ENCODE data around the gene ANO9. TPM values are rescaled to one million over a fixed set of nuclear protein-coding genes. Genes with fewer than 3 reads are reported as not detected.

ANO9 gene
- total and polyA plus RNA-seq, 4 donors, result 0.20 to 0.75 (median 0.40) TPM

- no peaks in the 10 kb centered on the region for H3K27me3 ChIP-seq (ENCODE audit: control insufficient read depth in 4 of 4, insufficient read depth in 4 of 4, low read length in 3 of 4)
- peaks cover 0 to 1% (median 0%) of the 10 kb centered on the region in 4 donors for H3K4me1 ChIP-seq (ENCODE audit: control insufficient read depth in 4 of 4, insufficient read depth in 4 of 4, low read length in 3 of 4)
- 87% methylated on average over 41 of the region's 41 CpGs for WGBS
- DNase-seq (ENCODE audit: low spot score), result no peak
- no peak overlapping the region for H3K27ac ChIP-seq (ENCODE audit: low read depth in 1 of 2, low read length in 2 of 2)
- H3K9me3 ChIP-seq (ENCODE audit: control insufficient read depth in 4 of 4, low read length in 3 of 4), result no peaks in the 10 kb centered on the region
- TF ChIP-seq SP1 (IDR thresholded peaks at IDR 0.05), result no peak
- no peak for TF ChIP-seq YY1 (IDR thresholded peaks at IDR 0.05)
- no peak for TF ChIP-seq HNF4A (conservative IDR thresholded peaks at IDR 0.05)
- no peak for TF ChIP-seq FOXA2 (IDR thresholded peaks at IDR 0.05)
- no peak for TF ChIP-seq GABPA (IDR thresholded peaks at IDR 0.05 in 1 of 2, conservative IDR thresholded peaks at IDR 0.05 in 1 of 2)
- TF ChIP-seq HNF4G (IDR thresholded peaks at IDR 0.05), result no peak
- no peak for TF ChIP-seq TAF1 (conservative IDR thresholded peaks at IDR 0.05)
- TF ChIP-seq, protein P1, sequence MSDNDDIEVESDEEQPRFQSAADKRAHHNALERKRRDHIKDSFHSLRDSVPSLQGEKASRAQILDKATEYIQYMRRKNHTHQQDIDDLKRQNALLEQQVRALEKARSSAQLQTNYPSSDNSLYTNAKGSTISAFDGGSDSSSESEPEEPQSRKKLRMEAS (IDR thresholded peaks at IDR 0.05), result no peak
- TF ChIP-seq NR2F2 (IDR thresholded peaks at IDR 0.05), result no peak
- no peak for TF ChIP-seq RAD21 (IDR thresholded peaks at IDR 0.05)
- H3K9ac ChIP-seq (ENCODE audit: low read depth in 1 of 2, low read length in 2 of 2), result no peak overlapping the region
- H3K4me3 ChIP-seq (ENCODE audit: low read depth in 1 of 3, low read length in 3 of 3), result no peak overlapping the region
- no peaks in the 10 kb centered on the region for H3K36me3 ChIP-seq (ENCODE audit: control insufficient read depth in 4 of 4, insufficient read depth in 3 of 4, low read depth in 1 of 4, low read length in 3 of 4)
Measured at GRCh38 chr11:375065-376025, 66.5 kb downstream of the ANO9 start.

DNA sequence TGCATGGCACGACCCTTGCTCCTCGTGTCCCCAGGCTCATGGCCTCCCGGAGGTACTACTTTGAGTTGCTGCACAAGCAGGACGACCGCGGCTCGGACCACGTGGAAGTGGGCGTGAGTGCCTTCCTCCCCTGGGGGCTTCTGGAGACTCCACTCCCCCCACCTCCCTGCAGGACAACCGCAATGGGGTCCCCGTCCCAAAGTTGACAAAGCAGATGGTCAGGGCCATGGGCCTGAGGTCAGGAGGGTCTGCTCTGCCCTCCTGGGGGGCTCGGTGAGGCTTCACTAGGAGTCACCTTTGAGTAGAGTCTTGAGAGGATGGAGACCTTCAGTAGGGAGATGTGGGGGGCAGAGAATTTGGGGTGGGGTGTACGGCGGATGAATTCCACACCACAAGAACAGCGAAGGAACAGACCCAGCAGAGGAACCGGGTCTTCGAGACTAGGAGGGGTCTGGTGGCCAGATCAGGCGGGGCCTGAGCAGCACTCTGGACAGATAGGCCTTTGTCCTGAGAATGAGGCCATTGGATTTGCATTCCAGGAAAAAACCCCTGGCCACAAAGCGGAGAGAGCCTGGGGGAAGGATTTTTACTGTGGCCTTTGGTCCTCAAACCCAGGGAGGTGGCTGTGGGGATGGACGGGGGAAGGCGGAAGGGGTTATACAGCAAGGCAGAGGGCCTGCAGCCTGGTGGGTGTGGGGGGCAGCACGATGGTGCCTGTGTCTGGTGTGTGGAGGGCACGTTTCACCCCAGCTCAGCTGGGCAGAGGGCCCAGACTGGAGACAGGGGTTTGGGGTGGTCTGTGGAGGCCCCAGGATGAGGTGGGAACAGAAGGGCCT is 67.9 kb downstream of the ANO9 start:
- no peak for DNase-seq (ENCODE audit: low spot score)
- Histone ChIP-seq H3K36me3 (ENCODE audit: control insufficient read depth in 4 of 4, insufficient read depth in 3 of 4, low read depth in 1 of 4, low read length in 3 of 4) (no peaks in the 10 kb centered on the region), H3K9me3 (ENCODE audit: control insufficient read depth in 4 of 4, low read length in 3 of 4) (no peaks in the 10 kb centered on the region), H3K27me3 (ENCODE audit: control insufficient read depth in 4 of 4, insufficient read depth in 4 of 4, low read length in 3 of 4) (no peaks in the 10 kb centered on the region), H3K4me3 (ENCODE audit: low read depth in 1 of 3, low read length in 3 of 3) (no peak overlapping the region), H3K9ac (ENCODE audit: low read depth in 1 of 2, low read length in 2 of 2) (no peak overlapping the region), H3K27ac (ENCODE audit: low read depth in 1 of 2, low read length in 2 of 2) (no peak overlapping the region), H3K4me1 (ENCODE audit: control insufficient read depth in 4 of 4, insufficient read depth in 4 of 4, low read length in 3 of 4) (no peaks in the 10 kb centered on the region)
- TF ChIP-seq HNF4G (IDR thresholded peaks at IDR 0.05), result no peak
- no peak for TF ChIP-seq FOXA2 (IDR thresholded peaks at IDR 0.05)
- no peak for TF ChIP-seq JUND (IDR thresholded peaks at IDR 0.05)
- TF ChIP-seq RAD21 (IDR thresholded peaks at IDR 0.05), result no peak
- TF ChIP-seq ATF3 (IDR thresholded peaks at IDR 0.05), result no peak
- no peak for TF ChIP-seq NR2F2 (IDR thresholded peaks at IDR 0.05)
- no peak for TF ChIP-seq RXRA (IDR thresholded peaks at IDR 0.05)
- no peak for TF ChIP-seq EGR1 (IDR thresholded peaks at IDR 0.05; ENCODE audit: low read depth in 2 of 2)
- TF ChIP-seq HNF4A (conservative IDR thresholded peaks at IDR 0.05), result no peak
- no peak for TF ChIP-seq FOXA1 (IDR thresholded peaks at IDR 0.05)
- no peak for TF ChIP-seq TAF1 (conservative IDR thresholded peaks at IDR 0.05)
- TF ChIP-seq, protein P1 (IDR thresholded peaks at IDR 0.05), result no peak
- TF ChIP-seq ZBTB33 (IDR thresholded peaks at IDR 0.05), result no peak
- TF ChIP-seq YY1 (IDR thresholded peaks at IDR 0.05), result no peak
- WGBS, result 89% methylated on average over 23 of the region's 23 CpGs

Data from liver (tissue), 9 donors.